PC-9 (cell line): ENCODE measurements around the gene SLC36A3. TPM values are rescaled to one million over a fixed set of nuclear protein-coding genes. Genes with fewer than 3 reads are reported as not detected.

Experiments
- BruUV-seq: library from RNA; stranded (reverse); fragments of 400-500 nt; replicated peaks from 2 replicates; lab custom pipeline; 2021; lab: Mats Ljungman, UMichigan
- CTCF ChIA-PET: fragments of 300-600 bp; sonication (Branson Sonifier 250); formaldehyde crosslinking; loops from one replicate; lab custom pipeline; 2022; ENCODE audit warnings: antibody characterized with exemption; lab: Charles Lee
- POLR2A ChIA-PET: fragments of 300-600 bp; sonication (Branson Sonifier 250); formaldehyde crosslinking; loops from one replicate; lab custom pipeline; 2022; ENCODE audit warnings: antibody characterized with exemption; ENCODE audit not compliant: unreplicated experiment; lab: Charles Lee
- DNase-seq, 2 experiments: peaks; one replicate each; pipeline versions ENCODE4 v3.0.0 to v3.0.0-alpha.2; 2015 to 2022; ENCODE audit warnings: mixed read lengths in 1 of 2
- H2AFZ ChIP-seq: fragments of 200-600 bp; sonication (generic); 2 replicates; pipeline ENCODE4 v1.8.1; 2017; ENCODE audit warnings: antibody characterized with exemption
- H3F3A ChIP-seq: fragments of 200-600 bp; sonication (generic); 2 replicates; pipeline ENCODE4 v1.8.1; 2017; ENCODE audit warnings: antibody characterized with exemption, mild to moderate bottlenecking, low read depth; ENCODE audit not compliant: insufficient read depth
- H3K27ac ChIP-seq: fragments of 200-600 bp; sonication (generic); 2 replicates; pipeline ENCODE4 v1.6.1; 2016; ENCODE audit warnings: mixed run types
- H3K27me3 ChIP-seq: fragments of 200-600 bp; sonication (generic); 2 replicates; pipeline ENCODE4 v1.6.1; 2016; ENCODE audit warnings: low read depth, mixed run types; ENCODE audit not compliant: insufficient read depth
- H3K36me3 ChIP-seq: fragments of 200-600 bp; sonication (generic); 2 replicates; pipeline ENCODE4 v1.6.1; 2016; ENCODE audit warnings: low read depth, mixed run types
- H3K4me1 ChIP-seq: fragments of 200-600 bp; sonication (generic); replicated peaks from 2 replicates; pipeline ENCODE4 v1.6.1; 2016; ENCODE audit warnings: mixed run types; ENCODE audit not compliant: insufficient read depth
- H3K4me2 ChIP-seq: fragments of 200-600 bp; sonication (generic); 2 replicates; pipeline ENCODE4 v1.6.1; 2017; ENCODE audit warnings: mixed run types
- H3K4me3 ChIP-seq: fragments of 200-600 bp; sonication (generic); 2 replicates; pipeline ENCODE4 v1.6.1; 2016; ENCODE audit warnings: mixed run types
- H3K79me2 ChIP-seq: fragments of 200-600 bp; sonication (generic); 2 replicates; pipeline ENCODE4 v1.6.1; 2017; ENCODE audit warnings: low read depth, mixed run types
- H3K9me2 ChIP-seq: fragments of 200-600 bp; sonication (generic); 2 replicates; pipeline ENCODE4 v1.8.1; 2017; ENCODE audit warnings: mild to moderate bottlenecking; ENCODE audit not compliant: insufficient read depth
- H3K9me3 ChIP-seq: fragments of 200-600 bp; sonication (generic); 2 replicates; pipeline ENCODE4 v1.8.1; 2016; ENCODE audit warnings: low read depth; ENCODE audit not compliant: insufficient read depth
- H4K20me1 ChIP-seq: fragments of 200-600 bp; sonication (generic); 2 replicates; pipeline ENCODE4 v1.8.1; 2017; ENCODE audit not compliant: insufficient read depth
- EZH2 ChIP-seq: fragments of 200-600 bp; sonication (generic); IDR thresholded peaks from 2 replicates; pipeline ENCODE4 v1.8.0; 2017; ENCODE audit warnings: antibody characterized with exemption, low read depth
- intact Hi-C: fragments of 100-400 bp; cut with micrococcal nuclease; formaldehyde crosslinking; loops from one replicate; pipeline ENCODE4 v1.10.0; 2022; ENCODE audit not compliant: unreplicated experiment
- total RNA-seq: library from RNA; stranded (reverse); gene quantifications from 2 replicates; pipeline ENCODE4 v1.2.3, GENCODE V29; 2021
- TF ChIP-seq, protein P1 (sequence below): fragments of 200-600 bp; sonication (generic); conservative IDR thresholded peaks from 2 replicates; pipeline ENCODE4 v1.6.1; 2017; ENCODE audit warnings: mixed run types, antibody characterized with exemption, mild to moderate bottlenecking, moderate library complexity

SLC36A3 gene
- total RNA-seq, 1 experiment from 2014 or later = not detected

GRCh38 chr5:151230048-151230680 is 73.4 kb downstream of the SLC36A3 start:
- POLR2A ChIA-PET = no interaction called here
- no peak overlapping the region for H3K4me3 ChIP-seq
- H3K27me3 ChIP-seq = peaks cover 10% of the 10 kb centered on the region; the same call in 1 of the 2 replicates
- H3K4me2 ChIP-seq = no peak overlapping the region
- intact Hi-C loops = loop anchor here (10.0 kb wide), 2 partner anchors 225 to 425 kb away; no protein-coding TSS in a partner anchor
- H3K4me1 ChIP-seq = no peaks in the 10 kb centered on the region
- H3F3A ChIP-seq = no peaks in the 10 kb centered on the region
- H3K27ac ChIP-seq = no peak overlapping the region
- no peaks in the 10 kb centered on the region for H3K9me2 ChIP-seq
- TF ChIP-seq, protein P1, sequence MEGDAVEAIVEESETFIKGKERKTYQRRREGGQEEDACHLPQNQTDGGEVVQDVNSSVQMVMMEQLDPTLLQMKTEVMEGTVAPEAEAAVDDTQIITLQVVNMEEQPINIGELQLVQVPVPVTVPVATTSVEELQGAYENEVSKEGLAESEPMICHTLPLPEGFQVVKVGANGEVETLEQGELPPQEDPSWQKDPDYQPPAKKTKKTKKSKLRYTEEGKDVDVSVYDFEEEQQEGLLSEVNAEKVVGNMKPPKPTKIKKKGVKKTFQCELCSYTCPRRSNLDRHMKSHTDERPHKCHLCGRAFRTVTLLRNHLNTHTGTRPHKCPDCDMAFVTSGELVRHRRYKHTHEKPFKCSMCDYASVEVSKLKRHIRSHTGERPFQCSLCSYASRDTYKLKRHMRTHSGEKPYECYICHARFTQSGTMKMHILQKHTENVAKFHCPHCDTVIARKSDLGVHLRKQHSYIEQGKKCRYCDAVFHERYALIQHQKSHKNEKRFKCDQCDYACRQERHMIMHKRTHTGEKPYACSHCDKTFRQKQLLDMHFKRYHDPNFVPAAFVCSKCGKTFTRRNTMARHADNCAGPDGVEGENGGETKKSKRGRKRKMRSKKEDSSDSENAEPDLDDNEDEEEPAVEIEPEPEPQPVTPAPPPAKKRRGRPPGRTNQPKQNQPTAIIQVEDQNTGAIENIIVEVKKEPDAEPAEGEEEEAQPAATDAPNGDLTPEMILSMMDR = no peak
- no peak for TF ChIP-seq EZH2
- H4K20me1 ChIP-seq = no peaks in the 10 kb centered on the region
- BruUV-seq = no TSS peak
- no peaks in the 10 kb centered on the region for H3K79me2 ChIP-seq
- CTCF ChIA-PET = no interaction called here
- no peaks in the 10 kb centered on the region for H3K9me3 ChIP-seq
- H2AFZ ChIP-seq = no peak overlapping the region
- no peaks in the 10 kb centered on the region for H3K36me3 ChIP-seq
- DNase-seq = no peak

GRCh38 chr5:151228986-151229385 is 74.6 kb downstream of the SLC36A3 start:
- TF ChIP-seq, protein P1 = no peak
- TF ChIP-seq EZH2 = no peak
- POLR2A ChIA-PET = no interaction called here
- Histone ChIP-seq H3K79me2 (no peaks in the 10 kb centered on the region), H3K4me1 (no peaks in the 10 kb centered on the region), H3K9me3 (no peaks in the 10 kb centered on the region), H3K9me2 (no peaks in the 10 kb centered on the region), H3F3A (no peaks in the 10 kb centered on the region), H3K27me3 (peaks cover 2% of the 10 kb centered on the region; the same call in 1 of the 2 replicates), H2AFZ (no peak overlapping the region), H3K4me3 (no peak overlapping the region), H3K27ac (no peak overlapping the region), H4K20me1 (no peaks in the 10 kb centered on the region), H3K4me2 (no peak overlapping the region), H3K36me3 (no peaks in the 10 kb centered on the region)
- CTCF ChIA-PET = no interaction called here
- intact Hi-C loops = no loop called here
- no TSS peak for BruUV-seq
- DNase-seq = no peak

GRCh38 chr5:151227918-151228447 is 75.6 kb downstream of the SLC36A3 start:
- BruUV-seq = no TSS peak
- ChIA-PET POLR2A (no interaction called here), CTCF (interaction anchor here (1.2 kb wide), 1 partner anchor 11 kb away, joined by 4 read pairs; no protein-coding TSS in a partner anchor)
- Histone ChIP-seq H3K79me2 (no peaks in the 10 kb centered on the region), H3K36me3 (no peaks in the 10 kb centered on the region), H3K9me3 (no peaks in the 10 kb centered on the region), H3K27me3 (peaks cover 2% of the 10 kb centered on the region; the same call in 1 of the 2 replicates), H3K4me1 (no peaks in the 10 kb centered on the region), H3K27ac (no peak overlapping the region), H3K4me3 (no peak overlapping the region), H2AFZ (no peak overlapping the region), H3K4me2 (no peak overlapping the region), H3F3A (no peaks in the 10 kb centered on the region), H3K9me2 (no peaks in the 10 kb centered on the region), H4K20me1 (no peaks in the 10 kb centered on the region)
- intact Hi-C loops = no loop called here
- DNase-seq = no peak
- TF ChIP-seq, protein P1 = no peak
- no peak for TF ChIP-seq EZH2

Other genes with a start within 250 kb of the SLC36A3 start
- 122 and 124 TPM in 2 replicates for gene TNIP1, start 222.7 kb downstream of the SLC36A3 start, total RNA-seq
- gene ANXA6, start 146.0 kb downstream of the SLC36A3 start, total RNA-seq = 18.0 and 22.4 TPM in 2 replicates
- 0.35 and 0.50 TPM in 2 replicates for gene CCDC69, start 79.7 kb downstream of the SLC36A3 start, total RNA-seq
- gene GM2A, start 50.6 kb downstream of the SLC36A3 start, total RNA-seq = 24.5 and 26.7 TPM in 2 replicates
- gene SLC36A2, start 43.8 kb upstream of the SLC36A3 start, total RNA-seq = not detected in 2 replicates
- gene SLC36A1, start 143.8 kb upstream of the SLC36A3 start, total RNA-seq = 7.4 and 11.0 TPM in 2 replicates